GM18507 (cell line): ENCODE data around the gene NOTCH2NLA.
"Not testable (repeated sequence)": the region's sequence is repeated elsewhere in the genome, so short reads cannot be mapped to it uniquely, and the experiment has no call there.

Source experiments
- DNase-seq: peaks from one replicate; pipeline ENCODE4 v3.0.0; 2011; ENCODE audit warnings: low read depth; ENCODE audit not compliant: insufficient read length; ENCODE audit errors: extremely low spot score
- FAIRE-seq: peaks from 2 replicates; lab custom pipeline; 2011; peaks lifted over from hg19 to GRCh38; lab: Jason Lieb, UNC

Gene NOTCH2NLA

GRCh38 chr1:146228144-146228682 lies 608 bp downstream of the NOTCH2NLA start:
- not testable (repeated sequence) for DNase-seq, FAIRE-seq

- FAIRE-seq, DNase-seq: not testable (repeated sequence)
Observed at GRCh38 chr1:146174531-146174930, 54.3 kb downstream of the NOTCH2NLA start.

GRCh38 chr1:146167740-146168139 lies 61.1 kb downstream of the NOTCH2NLA start:
- DNase-seq, FAIRE-seq: not testable (repeated sequence)

GRCh38 chr1:146167273-146167672 lies 61.5 kb downstream of the NOTCH2NLA start:
- not testable (repeated sequence) for DNase-seq, FAIRE-seq

- not testable (repeated sequence) for DNase-seq, FAIRE-seq
Observed at GRCh38 chr1:146144465-146144864, 84.4 kb downstream of the NOTCH2NLA start, which contains the start of gene NBPF10. Gene NBPF10, minus strand, starts transcription at chr1:146144804. Its CDS starts 35 bp downstream, at chr1:146144769.
